HCT116 (cell line): ENCODE measurements around the gene CLCN1. TPM values are rescaled to one million over a fixed set of nuclear protein-coding genes. Genes with fewer than 3 reads are reported as not detected.

Experiments
- EZH2 ChIP-seq: fragments of 200-600 bp; sonication (generic); IDR thresholded peaks from 2 replicates; pipeline ENCODE4 v1.6.1; 2017; ENCODE audit warnings: antibody characterized with exemption, mixed run types
- JUND ChIP-seq: IDR thresholded peaks from 2 replicates; pipeline ENCODE4 v1.6.1; 2012
- POLR2A ChIP-seq: IDR thresholded peaks from 2 replicates; pipeline ENCODE4 v1.7.0; 2011; ENCODE audit warnings: borderline replicate concordance; ENCODE audit not compliant: insufficient read depth, insufficient read length; ENCODE audit errors: extremely low read depth
- RAD21 ChIP-seq: IDR thresholded peaks from 2 replicates; pipeline ENCODE4 v1.6.1; 2012; ENCODE audit warnings: low read depth, mild to moderate bottlenecking
- microRNA-seq: library from miRNA; unstranded; fragments of <30 nt; microRNA quantifications from one replicate; pipeline ENCODE4, GENCODE V29; 2016; ENCODE audit warnings: borderline number of aligned reads
- total RNA-seq: library from RNA; stranded (reverse); gene quantifications from one replicate; pipeline ENCODE4 v1.2.1, GENCODE V29; 2021; ENCODE audit not compliant: unreplicated experiment
- TF ChIP-seq, protein P1 (sequence below): IDR thresholded peaks from 2 replicates; pipeline ENCODE4 v1.6.1; 2012; ENCODE audit warnings: low read depth

The CLCN1 gene
- total RNA-seq, 1 experiment from 2014 or later: 0.47 TPM

DNA sequence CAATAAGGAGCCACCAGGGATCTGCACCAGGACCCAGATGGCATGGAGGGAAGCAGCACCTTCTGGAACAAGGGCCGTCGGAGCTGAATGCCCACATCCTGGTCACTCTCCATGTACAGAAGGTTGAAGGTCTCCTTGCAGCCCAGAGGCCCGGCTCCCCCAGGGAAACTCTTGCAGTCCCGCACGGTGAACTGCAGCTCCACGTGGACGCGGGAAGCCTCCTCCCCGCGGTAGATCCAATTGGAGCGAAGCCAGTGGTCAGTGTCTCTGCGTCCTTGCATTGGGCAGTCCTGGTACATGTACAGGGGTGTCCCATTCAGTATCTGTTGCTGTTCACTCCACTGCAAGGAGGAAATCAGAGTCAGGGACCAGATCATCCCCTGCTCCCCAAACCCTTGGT, 85.4 kb downstream of the CLCN1 start (continued):
- TF ChIP-seq, protein P1, sequence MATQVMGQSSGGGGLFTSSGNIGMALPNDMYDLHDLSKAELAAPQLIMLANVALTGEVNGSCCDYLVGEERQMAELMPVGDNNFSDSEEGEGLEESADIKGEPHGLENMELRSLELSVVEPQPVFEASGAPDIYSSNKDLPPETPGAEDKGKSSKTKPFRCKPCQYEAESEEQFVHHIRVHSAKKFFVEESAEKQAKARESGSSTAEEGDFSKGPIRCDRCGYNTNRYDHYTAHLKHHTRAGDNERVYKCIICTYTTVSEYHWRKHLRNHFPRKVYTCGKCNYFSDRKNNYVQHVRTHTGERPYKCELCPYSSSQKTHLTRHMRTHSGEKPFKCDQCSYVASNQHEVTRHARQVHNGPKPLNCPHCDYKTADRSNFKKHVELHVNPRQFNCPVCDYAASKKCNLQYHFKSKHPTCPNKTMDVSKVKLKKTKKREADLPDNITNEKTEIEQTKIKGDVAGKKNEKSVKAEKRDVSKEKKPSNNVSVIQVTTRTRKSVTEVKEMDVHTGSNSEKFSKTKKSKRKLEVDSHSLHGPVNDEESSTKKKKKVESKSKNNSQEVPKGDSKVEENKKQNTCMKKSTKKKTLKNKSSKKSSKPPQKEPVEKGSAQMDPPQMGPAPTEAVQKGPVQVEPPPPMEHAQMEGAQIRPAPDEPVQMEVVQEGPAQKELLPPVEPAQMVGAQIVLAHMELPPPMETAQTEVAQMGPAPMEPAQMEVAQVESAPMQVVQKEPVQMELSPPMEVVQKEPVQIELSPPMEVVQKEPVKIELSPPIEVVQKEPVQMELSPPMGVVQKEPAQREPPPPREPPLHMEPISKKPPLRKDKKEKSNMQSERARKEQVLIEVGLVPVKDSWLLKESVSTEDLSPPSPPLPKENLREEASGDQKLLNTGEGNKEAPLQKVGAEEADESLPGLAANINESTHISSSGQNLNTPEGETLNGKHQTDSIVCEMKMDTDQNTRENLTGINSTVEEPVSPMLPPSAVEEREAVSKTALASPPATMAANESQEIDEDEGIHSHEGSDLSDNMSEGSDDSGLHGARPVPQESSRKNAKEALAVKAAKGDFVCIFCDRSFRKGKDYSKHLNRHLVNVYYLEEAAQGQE: no peak
- TF ChIP-seq POLR2A (no peak), EZH2 (no peak), JUND (no peak), RAD21 (no peak)

Small RNA genes within 50 kb of the gene (microRNA-seq; reads per million reads assigned to microRNA genes)
- gene MIR6892: 3.6 reads per million

Other genes with a start within 250 kb of the CLCN1 start
- not detected for gene PIP, start 184.0 kb upstream of the CLCN1 start, total RNA-seq
- gene TAS2R39, start 132.7 kb upstream of the CLCN1 start, total RNA-seq: not detected
- not detected for gene TAS2R40, start 94.1 kb upstream of the CLCN1 start, total RNA-seq
- 83.6 TPM for gene GSTK1, start 52.7 kb upstream of the CLCN1 start, total RNA-seq
- gene TMEM139, start 31.2 kb upstream of the CLCN1 start, total RNA-seq: 9.9 TPM
- gene CASP2, start 27.8 kb upstream of the CLCN1 start, total RNA-seq: 64.1 TPM
- gene FAM131B, start 46.6 kb downstream of the CLCN1 start, total RNA-seq: 0.20 TPM
- 144 TPM for gene ZYX, start 65.2 kb downstream of the CLCN1 start, total RNA-seq
- 29.9 TPM for gene EPHA1, start 92.7 kb downstream of the CLCN1 start, total RNA-seq
- gene TAS2R60, start 127.3 kb downstream of the CLCN1 start, total RNA-seq: not detected
- not detected for gene TAS2R41, start 161.8 kb downstream of the CLCN1 start, total RNA-seq